Tibial nerve (tissue), 3 donors: ENCODE data around the gene DEPP1.

Experiments used
- CTCF ChIP-seq, 5 experiments: fragments of 200-600 bp in 3 of 5; fragments of 450-650 bp in 2 of 5; sonication (generic) in 3 of 5; IDR thresholded peaks; one replicate each; pipeline ENCODE4 v1.5.1; 2016 to 2019; ENCODE audit warnings: antibody characterized with exemption in 5 of 5, mild to moderate bottlenecking in 3 of 5, moderate library complexity in 2 of 5
- POLR2A ChIP-seq, 2 donors: fragments of 450-650 bp; IDR thresholded peaks; one replicate each; pipeline ENCODE4 v1.6.1; 2017; ENCODE audit warnings: antibody characterized with exemption in 2 of 2, mild to moderate bottlenecking in 2 of 2, moderate library complexity in 2 of 2

GRCh38 chr10:45003432-45004000 lies 24.9 kb upstream of the DEPP1 start:
- no peak for TF ChIP-seq CTCF (IDR thresholded peaks at IDR 0.05)
- TF ChIP-seq POLR2A (IDR thresholded peaks at IDR 0.05) = no peak
